A673 (cell line): ENCODE results near the gene TBL3. TPM values are rescaled to one million over a fixed set of nuclear protein-coding genes. Genes with fewer than 3 reads are reported as not detected.
A peak's percentile ranks its signal among the peaks of the same experiment; 100 is the strongest.

Experiments
- BruUV-seq: library from RNA; stranded (reverse); fragments of 400-500 nt; replicated peaks from 2 replicates; lab custom pipeline; 2021; lab: Mats Ljungman, UMichigan
- CTCF ChIA-PET: fragments of 300-600 bp; sonication (Branson Sonifier 250); formaldehyde crosslinking; loops from one replicate; lab custom pipeline; 2022; ENCODE audit warnings: antibody characterized with exemption; lab: Charles Lee
- POLR2A ChIA-PET: fragments of 300-600 bp; sonication (Branson Sonifier 250); formaldehyde crosslinking; loops from one replicate; lab custom pipeline; 2022; ENCODE audit warnings: antibody characterized with exemption; ENCODE audit not compliant: low non-redundant PET; lab: Charles Lee
- DNase-seq: peaks from one replicate; pipeline ENCODE4 v3.0.0-alpha.2; 2015; ENCODE audit warnings: low spot score
- H3K27ac ChIP-seq: fragments of 200-600 bp; sonication (generic); 2 replicates; pipeline ENCODE4 v1.5.1; 2016; ENCODE audit warnings: mixed run types, low read depth, mild to moderate bottlenecking, mixed read lengths, antibody characterized with exemption, low read length; ENCODE audit not compliant: poor library complexity, severe bottlenecking
- H3K27me3 ChIP-seq: fragments of 200-600 bp; sonication (generic); replicated peaks from 2 replicates; pipeline ENCODE4 v1.6.1; 2017; ENCODE audit warnings: mixed run types, low read depth, mild to moderate bottlenecking, mixed read lengths, antibody characterized with exemption, low read length; ENCODE audit not compliant: insufficient read depth, poor library complexity
- H3K36me3 ChIP-seq: fragments of 200-600 bp; sonication (generic); 2 replicates; pipeline ENCODE4 v1.6.1; 2016; ENCODE audit warnings: mixed run types, mild to moderate bottlenecking, mixed read lengths, antibody characterized with exemption, low read length; ENCODE audit not compliant: insufficient read depth, poor library complexity, severe bottlenecking
- H3K4me1 ChIP-seq: fragments of 200-600 bp; sonication (generic); 2 replicates; pipeline ENCODE4 v1.6.1; 2017; ENCODE audit warnings: mixed run types, mild to moderate bottlenecking, mixed read lengths, antibody characterized with exemption, low read length; ENCODE audit not compliant: insufficient read depth, poor library complexity, severe bottlenecking
- H3K4me3 ChIP-seq: fragments of 200-600 bp; sonication (generic); 2 replicates; pipeline ENCODE4 v1.5.1; 2016; ENCODE audit warnings: low read depth, mixed run types, mild to moderate bottlenecking, mixed read lengths, low read length; ENCODE audit not compliant: poor library complexity, severe bottlenecking
- H3K9me3 ChIP-seq: fragments of 200-600 bp; sonication (generic); 2 replicates; pipeline ENCODE4 v1.6.1; 2016; ENCODE audit warnings: mixed run types, low read depth, mild to moderate bottlenecking, mixed read lengths, antibody characterized with exemption, low read length; ENCODE audit not compliant: poor library complexity, severe bottlenecking
- EZH2 ChIP-seq: fragments of 200-600 bp; sonication (generic); IDR thresholded peaks from 2 replicates; pipeline ENCODE4 v1.6.1; 2017; ENCODE audit warnings: borderline replicate concordance, low read depth, mild to moderate bottlenecking, mixed read lengths, antibody characterized with exemption, low read length; ENCODE audit not compliant: poor library complexity, severe bottlenecking
- intact Hi-C: fragments of 100-400 bp; cut with micrococcal nuclease; formaldehyde crosslinking; loops from one replicate; pipeline ENCODE4 v1.10.0; 2022; ENCODE audit not compliant: unreplicated experiment
- total RNA-seq: library from RNA; stranded (reverse); gene quantifications from 2 replicates; pipeline ENCODE4 v1.2.3, GENCODE V29; 2021
- TF ChIP-seq, protein P1 (sequence below): fragments of 300-800, 200-600 bp; sonication (generic); conservative IDR thresholded peaks from 2 replicates; pipeline ENCODE4 v1.5.1; 2017; ENCODE audit warnings: low read depth, mild to moderate bottlenecking, antibody characterized with exemption, low read length, moderate library complexity, mixed read lengths

TBL3 gene
- total RNA-seq, 1 experiment from 2014 or later = 58.4 TPM

DNA sequence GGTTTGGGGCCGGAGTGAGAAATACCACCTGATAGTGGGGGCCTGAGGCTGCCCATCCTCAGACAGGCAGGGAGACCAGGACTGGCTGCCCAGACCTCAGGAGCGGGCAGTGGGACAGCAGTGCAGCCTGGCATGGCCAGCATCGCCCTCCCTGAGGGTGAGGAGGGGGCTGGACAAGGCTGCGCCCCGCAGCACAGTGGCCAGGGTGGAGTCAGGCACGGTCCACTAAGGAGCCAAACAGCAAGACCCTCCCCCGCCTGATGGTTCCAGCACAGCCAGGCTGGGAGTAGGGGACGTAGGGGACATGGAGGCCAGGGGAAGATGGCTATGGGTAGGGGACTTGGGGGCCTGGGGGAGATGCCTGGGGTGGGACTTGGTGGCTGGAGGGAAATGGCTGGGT lies 34.5 kb downstream of the TBL3 start:
- no TSS peak for BruUV-seq
- ChIA-PET POLR2A (no interaction called here), CTCF (interaction anchor here (1.2 kb wide), 1 partner anchor 134 kb away, joined by 7 read pairs; no protein-coding TSS in a partner anchor)
- Histone ChIP-seq H3K4me1 (peaks cover 46% of the 10 kb centered on the region), H3K4me3 (no peak overlapping the region), H3K36me3 (peaks cover 24% of the 10 kb centered on the region), H3K9me3 (no peaks in the 10 kb centered on the region), H3K27me3 (no peaks in the 10 kb centered on the region), H3K27ac (no peak overlapping the region)
- TF ChIP-seq, protein P1, sequence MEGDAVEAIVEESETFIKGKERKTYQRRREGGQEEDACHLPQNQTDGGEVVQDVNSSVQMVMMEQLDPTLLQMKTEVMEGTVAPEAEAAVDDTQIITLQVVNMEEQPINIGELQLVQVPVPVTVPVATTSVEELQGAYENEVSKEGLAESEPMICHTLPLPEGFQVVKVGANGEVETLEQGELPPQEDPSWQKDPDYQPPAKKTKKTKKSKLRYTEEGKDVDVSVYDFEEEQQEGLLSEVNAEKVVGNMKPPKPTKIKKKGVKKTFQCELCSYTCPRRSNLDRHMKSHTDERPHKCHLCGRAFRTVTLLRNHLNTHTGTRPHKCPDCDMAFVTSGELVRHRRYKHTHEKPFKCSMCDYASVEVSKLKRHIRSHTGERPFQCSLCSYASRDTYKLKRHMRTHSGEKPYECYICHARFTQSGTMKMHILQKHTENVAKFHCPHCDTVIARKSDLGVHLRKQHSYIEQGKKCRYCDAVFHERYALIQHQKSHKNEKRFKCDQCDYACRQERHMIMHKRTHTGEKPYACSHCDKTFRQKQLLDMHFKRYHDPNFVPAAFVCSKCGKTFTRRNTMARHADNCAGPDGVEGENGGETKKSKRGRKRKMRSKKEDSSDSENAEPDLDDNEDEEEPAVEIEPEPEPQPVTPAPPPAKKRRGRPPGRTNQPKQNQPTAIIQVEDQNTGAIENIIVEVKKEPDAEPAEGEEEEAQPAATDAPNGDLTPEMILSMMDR = no peak
- TF ChIP-seq EZH2 = no peak
- DNase-seq = no peak
- intact Hi-C loops = loop anchor here (10.0 kb wide), 1 partner anchor 208 kb away; the partner anchor contains the start of genes BRICD5 and PGP

DNA sequence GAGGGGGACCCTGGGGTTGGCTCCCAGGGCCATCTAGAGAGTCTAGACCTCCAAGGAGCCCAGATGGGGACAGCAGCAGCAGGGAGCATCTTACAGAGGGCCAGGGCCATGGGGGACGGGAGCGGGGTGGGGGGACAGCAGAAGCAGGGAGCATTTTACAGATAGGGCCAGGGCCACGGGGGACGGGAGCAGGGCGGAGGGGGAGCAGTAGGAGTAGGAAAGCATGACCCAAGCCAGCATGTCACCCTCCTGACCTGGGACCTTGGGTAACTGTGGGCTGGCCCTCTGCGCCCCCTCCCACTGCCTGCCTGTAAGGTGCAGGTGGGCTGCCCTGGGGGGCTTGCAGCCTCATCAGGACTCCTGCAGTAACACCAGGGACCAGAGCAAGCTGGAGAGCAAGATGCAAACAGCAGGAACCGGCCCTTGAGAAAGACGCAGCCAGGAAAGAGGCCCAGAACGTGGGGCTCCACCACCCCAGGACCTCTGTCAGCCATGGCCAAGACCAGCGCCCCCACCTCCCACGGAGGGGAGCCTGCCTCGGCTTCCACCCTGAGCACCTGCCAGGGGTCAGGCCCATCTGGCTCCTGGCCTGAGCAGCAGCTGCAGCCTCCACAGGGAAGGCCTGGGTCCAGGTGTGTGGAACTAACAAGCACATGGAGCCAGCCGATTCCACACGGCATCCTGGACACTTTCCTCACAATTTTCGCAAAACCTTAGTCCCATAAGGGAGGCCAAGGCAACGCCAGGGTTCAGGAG lies 35.4 kb downstream of the TBL3 start:
- peak overlapping the region; percentile 99 for H3K4me3 ChIP-seq
- H3K27me3 ChIP-seq = no peaks in the 10 kb centered on the region
- peak overlapping the region; percentile 93 for H3K27ac ChIP-seq
- no peak for TF ChIP-seq EZH2
- TF ChIP-seq, protein P1 = no peak
- no TSS peak for BruUV-seq
- intact Hi-C loops = loop anchor here (10.0 kb wide), 1 partner anchor 208 kb away; the partner anchor contains the start of genes BRICD5 and PGP
- ChIA-PET POLR2A (no interaction called here), CTCF (interaction anchor here (0.7 kb wide), 1 partner anchor 134 kb away, joined by 4 read pairs; no protein-coding TSS in a partner anchor)
- no peak for DNase-seq
- no peaks in the 10 kb centered on the region for H3K9me3 ChIP-seq
- peaks cover 14% of the 10 kb centered on the region for H3K36me3 ChIP-seq
- H3K4me1 ChIP-seq = peaks cover 46% of the 10 kb centered on the region

DNA sequence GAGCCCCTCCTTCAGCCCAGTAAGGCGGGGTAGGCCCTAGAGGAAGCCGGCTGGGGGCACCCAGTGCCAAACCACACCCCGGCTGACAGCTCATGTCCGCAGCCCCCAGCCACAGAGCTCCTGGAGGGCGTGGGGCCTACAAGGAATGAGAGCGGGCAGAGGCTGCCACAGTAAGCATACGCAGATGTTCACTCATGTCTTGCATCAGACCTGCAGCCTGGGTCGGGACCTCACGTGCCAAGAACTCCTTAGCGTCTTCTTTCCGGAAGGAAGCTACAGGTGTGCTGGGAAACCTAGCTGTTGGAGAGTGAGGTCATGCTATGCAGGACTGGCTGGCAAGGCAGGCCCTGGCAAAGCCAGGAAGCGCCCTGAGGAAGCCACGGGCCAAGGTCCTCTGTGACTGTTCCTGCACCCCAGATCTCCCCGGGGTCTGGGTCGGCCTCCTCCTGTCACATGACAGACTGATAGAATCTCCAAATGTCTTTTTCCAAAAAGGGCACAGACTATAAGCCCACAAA lies 36.2 kb downstream of the TBL3 start:
- DNase-seq = no peak
- H3K36me3 ChIP-seq = peaks cover 6% of the 10 kb centered on the region
- CTCF ChIA-PET = interaction anchor here (0.7 to 1.0 kb wide), 2 partner anchors 133 kb away, joined by 4 read pairs; no protein-coding TSS in a partner anchor
- no peaks in the 10 kb centered on the region for H3K9me3 ChIP-seq
- BruUV-seq = no TSS peak
- peaks cover 46% of the 10 kb centered on the region for H3K4me1 ChIP-seq
- H3K4me3 ChIP-seq = peak overlapping the region; percentile 99
- intact Hi-C loops = loop anchor here (10.0 kb wide), 1 partner anchor 207 kb away; the partner anchor contains the start of genes BRICD5 and PGP
- peak overlapping the region; percentile 93 for H3K27ac ChIP-seq
- POLR2A ChIA-PET = no interaction called here
- TF ChIP-seq, protein P1 = no peak
- no peak for TF ChIP-seq EZH2
- H3K27me3 ChIP-seq = no peaks in the 10 kb centered on the region
